ENCODE measurements around the gene APOM.

The APOM gene

DNA sequence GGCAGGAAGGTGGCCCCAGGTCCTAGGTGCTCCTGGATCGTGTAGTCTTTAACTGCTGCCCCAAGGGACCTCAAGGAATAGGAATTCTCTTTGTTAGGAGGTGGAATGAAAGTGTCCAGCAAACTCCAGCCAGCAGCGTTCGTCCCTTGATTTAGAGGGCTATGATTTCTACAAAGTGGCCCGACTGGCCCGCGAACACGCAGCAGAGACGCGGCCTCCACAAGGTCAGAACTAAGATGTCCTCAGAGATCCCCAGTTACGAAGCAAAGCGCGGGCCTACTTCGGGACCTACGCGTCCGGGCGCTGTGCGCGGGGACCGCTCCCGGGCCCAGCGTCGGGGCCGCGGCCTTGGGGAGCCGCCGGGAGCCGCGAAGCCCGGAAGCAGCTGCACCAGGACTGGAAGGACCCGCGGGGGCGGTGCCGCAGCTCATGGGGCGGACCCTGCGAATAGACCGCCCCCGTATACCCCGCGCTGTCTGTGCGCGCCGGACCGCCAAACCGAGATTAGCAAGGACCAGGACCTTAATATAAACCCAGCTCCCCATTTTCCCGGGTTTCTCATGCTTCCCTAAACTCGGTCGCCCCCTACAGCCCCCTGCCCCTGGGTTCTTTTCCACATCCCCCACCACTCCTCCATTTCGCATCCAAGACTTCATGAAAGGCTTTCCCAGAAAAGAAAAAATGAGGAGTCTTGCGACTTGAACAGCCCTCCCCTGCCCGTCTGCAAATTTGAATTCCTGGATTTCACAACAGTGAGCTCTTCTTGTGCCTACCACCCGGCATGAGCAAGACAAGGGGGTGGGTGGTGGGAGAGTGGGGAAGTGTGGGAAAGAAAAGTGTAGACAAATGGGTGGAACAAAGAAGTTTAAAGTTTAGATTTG lies 4.9 kb downstream of the APOM start, which contains the start of gene C6orf47:
TSS of gene C6orf47 (minus strand) at position 398 of the 881 bp plus-strand sequence. CDS start 831 bp downstream, outside the sequence.
- DNase-seq = peak; percentile 88 to 94
- no peaks in the 10 kb centered on the region for H3K9me3 ChIP-seq
- peak within 1 kb of the TSS; percentile 78 to 81 for H3K27ac ChIP-seq
- intact Hi-C loops (cut with DNase I; ENCODE audit: low total_unique reads) = no loop called here
- H3K4me3 ChIP-seq = peak within 1 kb of the TSS; percentile 67 to 68
- H3K4me1 ChIP-seq = peaks cover 6 to 68% (median 51%) of the 10 kb centered on the region in 4 donors
- TF ChIP-seq, protein P1, sequence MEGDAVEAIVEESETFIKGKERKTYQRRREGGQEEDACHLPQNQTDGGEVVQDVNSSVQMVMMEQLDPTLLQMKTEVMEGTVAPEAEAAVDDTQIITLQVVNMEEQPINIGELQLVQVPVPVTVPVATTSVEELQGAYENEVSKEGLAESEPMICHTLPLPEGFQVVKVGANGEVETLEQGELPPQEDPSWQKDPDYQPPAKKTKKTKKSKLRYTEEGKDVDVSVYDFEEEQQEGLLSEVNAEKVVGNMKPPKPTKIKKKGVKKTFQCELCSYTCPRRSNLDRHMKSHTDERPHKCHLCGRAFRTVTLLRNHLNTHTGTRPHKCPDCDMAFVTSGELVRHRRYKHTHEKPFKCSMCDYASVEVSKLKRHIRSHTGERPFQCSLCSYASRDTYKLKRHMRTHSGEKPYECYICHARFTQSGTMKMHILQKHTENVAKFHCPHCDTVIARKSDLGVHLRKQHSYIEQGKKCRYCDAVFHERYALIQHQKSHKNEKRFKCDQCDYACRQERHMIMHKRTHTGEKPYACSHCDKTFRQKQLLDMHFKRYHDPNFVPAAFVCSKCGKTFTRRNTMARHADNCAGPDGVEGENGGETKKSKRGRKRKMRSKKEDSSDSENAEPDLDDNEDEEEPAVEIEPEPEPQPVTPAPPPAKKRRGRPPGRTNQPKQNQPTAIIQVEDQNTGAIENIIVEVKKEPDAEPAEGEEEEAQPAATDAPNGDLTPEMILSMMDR (IDR thresholded peaks at IDR 0.05) = no peak
- H3K27me3 ChIP-seq = no peaks in the 10 kb centered on the region
- H3K36me3 ChIP-seq = peaks cover 4 to 49% (median 24%) of the 10 kb centered on the region in 3 donors

DNA sequence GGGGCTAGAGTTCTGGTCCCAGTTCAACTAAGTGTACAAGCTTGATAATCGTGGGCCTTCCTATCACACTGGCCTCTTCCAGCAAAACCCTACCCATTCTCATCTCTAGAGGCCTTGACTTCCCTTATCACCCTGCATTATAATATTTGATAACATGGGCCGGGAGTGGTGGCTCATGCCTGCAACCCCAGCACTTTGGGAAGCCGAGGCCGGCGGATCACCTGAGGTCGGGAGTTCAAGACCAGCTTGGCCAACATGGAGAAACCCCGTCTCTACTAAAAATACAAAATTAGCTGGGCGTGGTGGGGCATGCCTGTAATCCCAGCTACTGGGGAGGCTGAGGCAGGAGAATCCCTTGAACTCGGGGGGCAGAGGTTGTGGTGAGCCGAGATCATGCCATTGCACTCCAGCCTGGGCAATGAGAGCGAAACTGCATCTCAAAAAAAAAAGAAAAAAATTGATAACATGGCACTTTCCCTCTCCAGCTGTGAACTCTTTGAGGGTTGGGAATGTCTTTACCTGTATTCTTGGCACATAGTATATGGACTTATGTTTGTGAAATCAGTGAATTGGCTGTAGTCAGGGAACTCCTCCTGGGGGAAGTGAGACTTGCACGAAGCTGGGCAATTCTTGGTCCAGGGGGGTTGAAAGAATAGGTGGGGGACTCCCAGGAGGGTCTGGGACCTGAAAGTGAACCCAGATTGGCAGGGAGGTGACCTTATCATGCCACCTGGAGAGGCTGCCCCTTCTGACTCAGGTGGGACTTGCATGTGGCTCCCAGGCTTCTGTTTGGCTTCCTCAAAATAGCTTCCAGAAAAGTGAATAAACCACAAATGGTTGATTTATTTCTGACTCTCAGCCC lies 5.8 kb downstream of the APOM start:
- Histone ChIP-seq H3K4me1 (peaks cover 6 to 67% (median 53%) of the 10 kb centered on the region in 4 donors), H3K27me3 (no peaks in the 10 kb centered on the region), H3K36me3 (peaks cover 4 to 41% (median 24%) of the 10 kb centered on the region in 3 donors), H3K9me3 (no peaks in the 10 kb centered on the region), H3K27ac (peak overlapping the region; percentile 78 to 81), H3K4me3 (peak overlapping the region; percentile 67 to 68)
- no peak for DNase-seq
- TF ChIP-seq, protein P1 (IDR thresholded peaks at IDR 0.05) = no peak
- intact Hi-C loops (cut with DNase I; ENCODE audit: low total_unique reads) = no loop called here

- TF ChIP-seq, protein P1 (IDR thresholded peaks at IDR 0.05) = no peak
- intact Hi-C loops (cut with DNase I; ENCODE audit: low total_unique reads) = no loop called here
- peak overlapping the region; percentile 11 to 78 for H3K27ac ChIP-seq
- H3K4me3 ChIP-seq = no peak overlapping the region
- H3K4me1 ChIP-seq = peaks cover 6 to 73% (median 60%) of the 10 kb centered on the region in 4 donors
- no peaks in the 10 kb centered on the region for H3K9me3 ChIP-seq
- DNase-seq = no peak
- peaks cover 6 to 35% (median 23%) of the 10 kb centered on the region in 3 donors for H3K36me3 ChIP-seq
- H3K27me3 ChIP-seq = no peaks in the 10 kb centered on the region
Observed at GRCh38 chr6:31662124-31662723, 6.5 kb downstream of the APOM start.

GRCh38 chr6:31663126-31663960 lies 7.6 kb downstream of the APOM start:
- DNase-seq = no peak
- H3K9me3 ChIP-seq = no peaks in the 10 kb centered on the region
- peaks cover 13 to 36% (median 26%) of the 10 kb centered on the region in 3 donors for H3K36me3 ChIP-seq
- H3K4me1 ChIP-seq = peaks cover 6 to 74% (median 60%) of the 10 kb centered on the region in 4 donors
- TF ChIP-seq, protein P1 (IDR thresholded peaks at IDR 0.05) = no peak
- H3K27ac ChIP-seq = peak overlapping the region; percentile 93 to 94
- intact Hi-C loops (cut with DNase I; ENCODE audit: low total_unique reads) = no loop called here
- no peaks in the 10 kb centered on the region for H3K27me3 ChIP-seq
- peak overlapping the region; percentile 77 to 88 for H3K4me3 ChIP-seq

All from tibial artery (tissue), 4 donors.